Adipose tissue (tissue), 3 donors: ENCODE measurements around the gene ACTL6B. TPM values are rescaled to one million over a fixed set of nuclear protein-coding genes. Genes with fewer than 3 reads are reported as not detected.
"Not testable (repeated sequence)": the region's sequence is repeated elsewhere in the genome, so short reads cannot be mapped to it uniquely, and the experiment has no call there.

ENCODE experiments used
- H3K27ac ChIP-seq: one replicate; pipeline ENCODE4 v1.5.1; 2013; ENCODE audit warnings: low read depth, low read length
- WGBS, 3 donors: extraction: QIAGEN DNeasy Blood & Tissue Kit; methylation state at CpG; one replicate each; pipeline ENCODE4 v1.1.7; 2013; 5-methylcytosine and 5-hydroxymethylcytosine counted together
- polyA plus RNA-seq, 3 donors: library from polyadenylated mRNA; stranded (reverse); fragments of 200-250 nt; gene quantifications; one replicate each; pipeline ENCODE4 v1.2.3, GENCODE V29; 2013
- donor health status: healthy with polysubstance abuse.
- donor health status: Bipolar disorder and iron deficiency.
- donor health status: healthy.

The ACTL6B gene
- under 1 TPM in 2 of 3 donors, not detected in 1; 0.09 to 0.53 TPM for polyA plus RNA-seq

DNA sequence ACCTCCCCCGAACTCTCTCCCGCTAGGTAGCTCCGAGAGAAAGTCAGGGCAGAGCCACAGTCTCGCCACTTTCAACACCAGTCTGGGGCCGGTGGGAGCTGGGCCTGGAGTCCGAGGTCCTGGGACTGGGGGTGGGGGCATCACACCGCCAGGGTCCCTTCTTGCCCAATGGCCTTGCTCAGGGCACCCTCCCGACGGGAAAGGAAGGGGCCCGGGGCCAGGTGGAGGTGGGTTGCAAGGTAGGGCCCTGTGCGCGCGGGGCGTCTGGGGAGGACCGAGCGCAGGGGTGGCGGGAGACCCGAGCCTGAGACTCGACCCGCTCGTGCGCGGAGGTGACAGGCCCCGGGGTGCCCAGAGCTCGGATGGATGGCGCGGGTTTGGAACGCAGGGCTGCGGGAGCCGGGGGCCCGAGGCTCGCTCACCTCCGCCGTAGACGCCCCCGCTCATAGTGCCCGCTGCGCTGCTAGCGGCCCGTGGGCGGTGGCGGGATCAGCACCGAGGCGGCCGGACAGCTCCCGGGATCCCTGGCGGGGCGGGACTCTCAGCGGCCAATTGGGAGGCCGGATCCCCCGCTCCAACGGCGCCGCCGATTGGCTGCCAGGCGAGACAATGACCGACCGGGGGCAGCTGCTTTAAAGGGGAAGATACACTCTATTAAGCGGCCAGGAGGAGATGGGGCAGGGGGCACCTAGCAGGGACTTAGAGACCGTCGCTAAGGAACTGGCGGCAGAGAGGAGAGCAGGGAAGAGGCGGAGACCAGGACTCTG, at the start of gene ACTL6B:
Gene ACTL6B (minus strand): TSS at position 541 of the 767 bp plus-strand sequence. CDS start 94 bp downstream, at position 447.
- no peak within 1 kb of the TSS for H3K27ac ChIP-seq
- 5 to 11% (median 8%) methylated on average over 53 to 63 of the region's 63 CpGs for WGBS, 3 donors

DNA sequence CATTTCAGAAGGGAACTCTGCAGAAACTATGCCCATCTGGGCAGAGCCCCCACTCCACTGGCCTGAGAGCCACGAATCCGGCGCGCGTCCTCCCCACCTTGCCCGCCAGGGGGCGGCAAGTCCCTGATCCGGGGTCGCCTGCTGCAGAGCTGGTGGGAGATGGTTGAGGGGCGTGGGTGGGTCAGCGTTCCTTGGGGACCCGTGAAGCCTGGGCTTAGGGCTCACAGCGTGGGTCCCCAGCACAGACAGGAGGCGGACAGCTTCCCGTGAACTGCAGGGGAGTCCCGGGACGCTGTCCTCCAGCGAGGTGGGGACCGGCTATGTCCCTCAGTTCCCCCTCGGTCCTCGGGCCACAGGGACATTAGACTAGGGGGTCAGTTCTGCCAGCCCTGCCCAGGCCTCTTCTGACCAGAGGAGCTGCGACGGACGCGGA, 49.1 kb upstream of the ACTL6B start:
- 0 to 1% (median 0%) methylated on average over 22 to 25 of the region's 25 CpGs for WGBS, 3 donors
- H3K27ac ChIP-seq, result no peak overlapping the region

DNA sequence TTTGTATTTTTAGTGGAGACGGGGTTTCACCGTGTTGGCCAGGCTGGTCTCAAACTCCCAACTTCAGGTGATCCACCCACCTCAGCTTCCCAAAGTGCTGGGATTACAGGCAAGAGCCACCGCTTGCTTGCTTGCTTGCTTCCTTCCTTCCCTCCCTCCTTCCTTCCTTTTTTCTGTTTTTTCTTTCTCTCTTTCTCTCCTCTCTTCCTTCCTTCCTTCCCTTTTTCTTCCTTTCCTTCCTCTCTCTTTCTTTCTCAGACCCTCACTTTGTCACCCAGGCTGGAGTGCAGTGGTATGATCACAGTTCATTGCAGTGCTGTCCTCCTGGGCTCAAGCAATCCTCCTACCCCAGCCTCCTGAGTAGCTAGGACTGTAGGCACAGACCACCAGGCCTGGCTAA, 44.8 kb upstream of the ACTL6B start:
- 35 to 77% (median 49%) methylated on average over 3 of the region's 3 CpGs for WGBS, 3 donors

DNA sequence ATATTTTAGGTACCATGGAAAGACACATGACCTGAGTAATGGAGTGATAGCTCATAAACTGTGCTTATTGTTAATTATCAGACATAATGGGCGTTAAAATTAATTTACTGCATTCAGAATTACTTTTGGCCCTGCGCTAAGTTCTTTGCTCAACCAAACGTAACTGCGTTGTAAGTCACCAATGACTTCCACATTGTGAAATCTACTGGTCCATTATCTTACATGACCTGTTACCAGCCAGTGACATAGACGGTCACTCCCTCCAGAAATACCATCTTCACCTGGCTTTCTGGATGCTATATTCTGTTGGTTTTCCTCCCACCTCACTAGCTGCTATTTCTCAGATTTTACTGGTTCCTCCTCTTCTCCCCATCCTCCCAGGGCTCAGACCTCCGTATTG, 42.8 kb upstream of the ACTL6B start:
- 54 to 62% (median 59%) methylated on average over 6 of the region's 6 CpGs for WGBS, 3 donors
- no peak overlapping the region for H3K27ac ChIP-seq

More for the DNA sequence above, 44.8 kb upstream of the ACTL6B start:
- H3K27ac ChIP-seq, result not testable (repeated sequence)

DNA sequence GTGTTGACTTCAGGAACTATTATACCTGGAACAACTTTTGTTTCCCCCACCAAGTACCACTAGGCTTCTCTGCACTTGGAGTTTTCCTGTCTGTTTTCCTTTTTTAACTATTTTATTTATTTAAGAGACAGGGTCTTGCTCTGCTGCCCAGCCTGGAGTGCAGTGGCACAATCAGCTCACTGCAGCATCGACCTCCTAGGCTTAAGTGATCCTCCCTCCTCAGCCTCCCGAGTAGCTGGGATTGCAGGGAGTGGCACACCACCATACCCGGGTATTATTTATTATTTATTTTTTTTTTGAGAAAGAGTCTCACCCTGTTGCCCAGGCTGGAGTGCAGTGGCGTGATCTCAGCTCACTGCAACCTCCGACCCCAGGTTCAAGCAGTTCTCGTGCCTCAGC, 39.9 kb upstream of the ACTL6B start:
- no peak overlapping the region for H3K27ac ChIP-seq
- WGBS, 3 donors, result 81 to 87% (median 82%) methylated on average over 6 of the region's 6 CpGs

DNA sequence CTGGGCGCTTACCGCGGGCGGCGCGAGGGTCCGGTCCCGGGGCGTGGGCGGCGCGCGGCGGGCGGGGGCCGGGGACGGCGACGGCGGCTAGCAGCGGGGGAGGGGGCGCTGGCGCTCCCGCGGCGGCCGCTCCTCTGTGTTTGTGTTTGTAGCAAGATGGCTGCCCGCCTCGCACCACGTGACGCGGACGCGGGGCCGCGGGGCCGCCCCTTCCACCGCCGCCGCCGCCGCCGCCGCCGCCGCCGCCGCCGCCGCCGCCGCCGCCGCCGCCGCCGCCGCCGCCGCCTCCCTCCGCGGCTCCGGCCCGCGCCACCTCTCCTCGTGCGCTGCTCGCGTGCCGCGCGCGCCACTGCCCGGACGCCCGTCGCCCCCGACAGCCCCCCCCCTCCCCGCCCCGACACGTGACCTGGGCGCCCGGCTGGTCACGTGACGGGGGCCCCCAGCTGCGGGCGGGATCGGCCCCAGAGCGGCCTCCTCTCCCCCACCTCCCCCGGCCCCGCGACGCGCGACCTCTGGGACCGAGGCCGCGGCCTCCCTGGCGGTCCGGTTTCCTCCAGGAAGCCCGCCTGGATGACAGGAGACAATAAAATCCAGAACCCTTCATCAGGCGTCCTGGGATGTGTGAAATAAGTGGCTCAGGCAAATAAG, 38.0 kb upstream of the ACTL6B start, which contains the start of gene GIGYF1:
Gene GIGYF1 (minus strand): TSS at position 153 of the 648 bp plus-strand sequence. CDS start 6,012 bp downstream, outside the sequence.
- no peak within 1 kb of the TSS for H3K27ac ChIP-seq
- 1 to 2% (median 2%) methylated on average over 17 to 64 of the region's 102 CpGs for WGBS, 3 donors

DNA sequence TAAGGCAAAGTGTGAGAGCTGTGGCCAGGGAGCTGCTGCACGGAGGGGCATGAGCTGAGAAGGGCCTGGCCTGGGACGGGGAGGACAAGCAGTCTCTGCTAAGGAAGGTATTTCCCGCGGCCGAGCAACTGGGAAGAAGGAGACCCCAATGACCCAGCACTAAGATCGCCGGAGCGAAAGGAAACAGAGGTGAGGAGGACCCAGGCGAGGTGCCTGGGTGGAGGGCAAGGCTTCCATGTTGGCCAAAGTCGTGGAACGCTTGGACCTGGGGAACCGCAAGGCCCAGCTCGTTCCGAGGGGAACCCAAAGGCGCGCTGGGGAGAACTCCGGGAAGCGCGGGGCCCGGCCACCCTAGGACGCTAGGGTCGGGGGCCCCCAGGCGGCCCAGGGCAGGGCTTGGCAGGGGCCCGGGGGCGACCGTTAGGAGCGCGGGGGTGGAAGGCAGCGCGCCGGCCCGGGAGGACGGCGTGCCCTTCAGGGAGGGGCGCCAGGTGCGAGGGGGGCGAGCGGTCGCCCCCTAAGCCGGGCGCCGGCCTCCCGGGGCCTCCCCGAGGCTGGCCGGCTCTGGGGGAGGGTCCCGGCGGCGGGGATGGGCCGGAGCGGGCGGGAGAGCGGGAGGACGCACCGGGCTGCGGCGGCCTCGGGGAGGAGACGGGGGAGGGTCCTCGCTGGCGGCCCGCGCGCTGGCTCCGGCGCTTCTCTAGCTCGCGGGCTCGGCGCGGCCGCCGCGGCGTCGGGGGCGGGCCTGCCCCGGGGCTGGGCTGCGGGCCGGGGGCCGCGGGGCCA, 37.3 kb upstream of the ACTL6B start:
- WGBS, 3 donors, result 1% methylated on average over 45 to 81 of the region's 81 CpGs
- H3K27ac ChIP-seq, result no peak overlapping the region

DNA sequence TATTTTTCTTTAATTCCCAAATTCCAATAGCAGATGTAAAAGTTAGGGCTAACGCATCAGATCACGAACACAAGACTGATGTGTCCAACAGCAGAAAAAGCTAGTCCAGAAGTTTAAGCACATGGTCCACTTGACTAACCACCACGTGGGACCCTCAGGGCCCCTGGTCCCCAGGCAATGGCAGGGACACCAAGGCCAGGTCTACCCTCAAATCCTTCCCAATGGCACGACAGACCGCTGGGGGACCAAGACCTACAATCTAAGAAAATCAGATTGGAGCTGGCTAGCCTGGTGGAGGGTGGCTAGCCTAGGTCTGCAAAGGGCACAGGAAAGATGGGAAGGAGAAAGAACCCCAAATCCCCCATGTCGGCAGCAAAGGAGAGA, 36.3 kb upstream of the ACTL6B start:
- 56 to 62% (median 58%) methylated on average over 6 of the region's 6 CpGs for WGBS, 3 donors

DNA sequence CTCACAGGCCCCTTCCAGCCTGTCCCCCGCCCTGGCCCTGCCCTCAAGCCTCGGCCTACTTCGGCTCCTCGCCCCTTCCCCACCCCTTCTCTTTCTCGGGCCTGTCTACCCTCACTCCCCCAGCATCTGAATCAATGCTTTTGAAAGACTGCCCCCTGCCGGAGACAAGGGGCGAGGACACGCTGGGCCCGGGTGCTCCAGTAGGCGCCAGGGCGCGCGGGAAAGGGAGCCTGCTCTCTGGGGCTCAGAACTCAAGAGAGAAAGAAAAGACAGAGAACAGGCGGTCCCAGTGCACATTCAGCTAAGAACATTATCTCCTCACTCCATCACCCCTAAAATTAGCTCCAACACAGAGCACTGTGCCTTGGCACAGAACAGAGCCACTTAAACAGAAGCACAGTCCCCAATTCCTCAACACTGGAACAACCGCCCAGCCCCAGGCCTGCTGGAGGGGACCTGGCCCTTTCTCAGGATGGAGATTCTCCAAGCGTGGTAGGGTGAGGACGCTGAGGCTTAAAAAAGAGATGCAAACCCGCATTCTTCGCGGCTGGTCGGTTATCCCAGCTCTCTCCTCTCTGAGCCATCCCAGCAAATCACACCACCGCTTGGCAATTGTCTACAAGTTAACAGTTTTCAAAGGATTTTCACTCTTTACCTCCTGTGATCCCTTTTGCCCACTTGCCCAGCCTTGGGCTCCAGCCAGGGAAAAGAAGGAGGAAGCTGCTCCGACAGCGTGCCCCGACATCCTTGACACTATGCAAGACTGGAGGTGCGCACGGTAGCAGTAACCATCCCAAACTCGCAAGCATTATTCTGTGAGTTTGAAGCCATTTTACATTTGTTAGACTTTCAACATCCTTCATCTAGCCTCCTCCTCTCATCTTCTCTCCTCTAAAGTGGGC, 35.7 kb upstream of the ACTL6B start:
- 29 to 33% (median 31%) methylated on average over 28 of the region's 28 CpGs for WGBS, 3 donors
- no peak overlapping the region for H3K27ac ChIP-seq

More for the DNA sequence above, 36.3 kb upstream of the ACTL6B start:
- no peak overlapping the region for H3K27ac ChIP-seq

DNA sequence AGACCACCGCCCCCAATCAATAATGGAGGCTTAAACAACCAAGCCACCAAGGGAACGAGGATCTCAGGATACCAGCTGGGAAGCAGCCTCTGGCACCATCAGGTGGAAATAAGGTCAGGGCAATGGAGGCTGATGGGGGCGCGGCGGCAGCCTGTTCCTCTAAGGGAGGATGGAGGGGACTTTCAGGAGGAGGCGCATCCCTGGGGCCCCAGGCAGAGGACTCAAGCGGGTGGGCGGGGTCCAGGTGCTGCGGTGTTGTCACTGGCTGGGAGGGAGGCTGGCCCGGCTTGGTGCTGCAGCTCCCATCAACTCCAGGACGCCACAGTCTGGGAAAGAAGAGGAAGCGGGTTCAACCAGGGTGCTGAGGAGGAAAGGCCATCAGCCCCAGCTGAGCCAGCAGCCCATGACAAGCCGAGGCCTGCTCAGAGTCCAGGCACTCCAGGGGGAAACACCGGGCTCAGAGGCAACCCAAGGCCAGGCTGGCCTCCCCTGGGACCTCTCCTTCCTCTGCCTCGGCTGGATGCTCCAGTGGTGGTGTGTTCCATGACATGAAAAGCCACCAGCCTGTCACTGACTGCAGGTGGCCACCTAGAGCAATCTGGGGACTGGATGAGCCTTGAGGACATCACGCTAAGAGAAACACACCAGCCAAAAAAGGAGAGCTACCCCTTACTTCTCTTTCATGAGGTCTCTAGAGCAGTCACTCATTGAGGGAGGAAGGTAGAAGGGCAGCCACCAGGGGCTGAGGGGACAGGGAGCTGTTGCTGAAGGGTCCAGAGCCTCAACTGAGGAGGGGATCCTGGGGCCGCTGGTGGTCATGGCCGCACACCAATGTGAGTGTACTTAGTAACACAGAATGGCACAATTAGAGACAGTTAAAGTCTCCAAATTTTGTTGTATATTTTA, 33.2 kb upstream of the ACTL6B start:
- H3K27ac ChIP-seq, result no peak overlapping the region
- WGBS, 3 donors, result 79 to 85% (median 84%) methylated on average over 17 to 18 of the region's 18 CpGs

DNA sequence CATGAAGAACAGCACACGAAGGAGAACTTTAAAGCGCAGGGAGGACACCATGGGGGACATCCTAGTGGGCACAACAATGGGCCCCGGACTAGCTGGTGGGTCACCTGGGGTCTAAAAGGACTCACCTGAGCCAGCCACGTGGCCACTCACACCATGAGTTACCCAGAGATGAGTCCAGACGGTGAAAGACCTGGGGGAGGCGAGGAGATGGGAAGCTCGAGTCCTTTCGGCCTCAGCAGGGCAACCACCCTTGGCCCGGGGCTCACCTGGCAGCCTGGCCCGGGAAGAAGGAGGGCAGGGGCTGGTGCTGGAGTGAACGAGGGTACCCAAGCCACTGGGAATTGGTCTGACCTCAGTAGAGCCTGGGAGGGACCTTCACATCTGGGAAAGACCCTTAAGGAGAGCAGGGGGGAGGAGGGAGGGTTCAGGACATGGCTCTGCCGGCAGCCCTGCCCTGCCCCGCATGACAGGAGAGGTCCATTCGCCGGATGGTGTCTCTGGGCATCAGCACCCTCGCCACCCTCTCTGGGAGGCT, 32.1 kb upstream of the ACTL6B start:
- 83 to 88% (median 83%) methylated on average over 16 of the region's 16 CpGs for WGBS, 3 donors
- H3K27ac ChIP-seq, result no peak overlapping the region

DNA sequence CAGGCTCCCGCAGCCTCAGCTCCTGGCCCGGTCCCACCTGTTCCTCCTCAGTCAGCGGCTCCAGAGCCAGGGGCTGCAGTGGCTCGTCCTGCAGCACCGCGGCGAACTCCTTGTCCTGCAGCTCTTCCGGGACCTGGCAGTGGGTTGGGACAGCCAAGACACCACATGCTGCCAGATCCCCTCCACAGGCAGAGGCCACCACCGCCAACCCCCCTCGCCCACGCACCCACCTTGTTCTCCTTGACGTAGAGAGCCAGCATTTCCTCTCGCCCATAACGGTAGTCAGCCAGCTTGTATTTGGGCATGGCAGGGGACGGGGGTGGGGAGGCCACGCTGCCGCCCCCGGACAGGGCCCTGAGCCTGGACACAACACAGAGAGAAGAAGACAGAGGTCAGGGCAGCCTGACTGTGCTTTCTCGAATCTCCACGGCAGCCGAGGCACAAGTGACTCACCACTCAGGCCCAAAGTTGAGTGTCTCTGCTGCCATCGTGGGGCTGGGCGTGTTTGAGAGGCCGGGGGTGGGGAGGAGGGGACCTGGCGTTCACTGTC, 31.6 kb upstream of the ACTL6B start:
- 76 to 85% (median 82%) methylated on average over 25 of the region's 25 CpGs for WGBS, 3 donors
- H3K27ac ChIP-seq, result no peak overlapping the region

DNA sequence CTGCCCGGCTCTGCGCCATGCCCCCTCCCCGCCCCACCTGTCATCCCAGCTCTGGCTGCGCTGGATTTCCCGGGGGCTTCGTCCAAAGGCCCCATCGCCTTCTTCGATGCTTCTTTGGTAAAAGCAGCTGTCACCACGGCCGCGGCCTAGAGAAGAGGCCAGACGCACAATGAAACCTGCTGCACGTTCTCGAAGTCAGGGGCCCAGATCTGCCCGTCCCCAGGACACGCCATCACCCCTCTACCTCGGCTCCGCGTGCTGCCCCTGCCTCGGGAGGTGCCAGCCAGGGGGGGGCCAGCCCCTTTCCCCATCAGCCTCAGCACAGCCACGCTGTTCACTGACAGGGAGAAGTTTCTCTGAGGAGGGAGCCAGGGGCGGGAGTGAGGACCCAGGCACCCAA, 31.0 kb upstream of the ACTL6B start:
- no peak overlapping the region for H3K27ac ChIP-seq
- WGBS, 3 donors, result 90 to 93% (median 91%) methylated on average over 18 to 22 of the region's 22 CpGs

DNA sequence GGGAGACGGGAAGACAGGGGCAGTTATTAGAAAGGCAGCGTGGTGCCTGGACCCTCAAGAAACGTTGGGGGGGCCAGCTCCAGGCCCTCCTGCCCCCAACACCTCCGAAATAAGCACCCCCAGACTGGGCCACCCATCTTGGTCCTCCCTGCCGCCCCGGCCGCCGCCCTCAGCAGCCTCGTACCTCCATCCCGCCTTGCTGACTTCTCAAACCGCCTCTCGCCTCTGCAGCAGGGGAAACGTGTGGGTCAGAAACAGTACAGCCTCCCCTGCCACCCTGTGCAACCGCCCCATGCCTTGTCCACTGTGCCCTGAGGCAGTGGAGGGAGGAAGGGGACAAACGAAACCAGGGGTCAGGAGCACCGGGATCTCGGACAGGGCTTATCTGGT, 30.6 kb upstream of the ACTL6B start:
- 91 to 93% (median 91%) methylated on average over 16 to 17 of the region's 17 CpGs for WGBS, 3 donors
- no peak overlapping the region for H3K27ac ChIP-seq

DNA sequence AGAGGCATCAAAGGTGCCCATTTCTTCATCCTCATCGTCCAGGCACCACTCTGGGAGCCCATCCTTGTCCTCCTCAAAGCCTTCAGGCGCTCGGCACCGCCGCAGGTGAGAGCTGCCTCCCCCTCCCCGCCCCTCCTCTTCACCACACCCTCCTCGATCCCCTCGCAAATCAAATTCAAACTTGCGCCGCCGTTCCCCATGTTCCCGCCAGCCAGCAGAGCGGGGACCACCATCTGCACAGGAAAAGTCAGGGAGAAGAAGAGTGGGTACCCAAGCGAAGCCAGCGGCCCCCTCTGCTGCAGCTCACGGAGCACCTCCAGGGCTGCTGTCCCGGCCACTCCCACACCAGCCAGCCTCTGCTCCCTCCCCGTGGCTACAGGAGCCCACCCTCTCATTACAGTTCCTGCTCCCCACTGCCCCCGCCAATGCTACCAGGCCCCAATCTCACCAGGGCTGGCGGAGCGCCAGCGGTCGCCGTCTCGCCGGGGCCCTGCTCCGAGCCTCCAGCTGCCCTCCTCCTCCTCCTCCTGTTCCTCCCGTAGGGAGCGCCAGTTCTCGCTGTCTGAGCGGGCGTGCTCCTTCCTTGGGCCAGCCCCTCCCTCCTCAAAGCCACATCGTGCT, 30.1 kb upstream of the ACTL6B start:
- no peak overlapping the region for H3K27ac ChIP-seq
- 77 to 85% (median 85%) methylated on average over 32 to 33 of the region's 33 CpGs for WGBS, 3 donors

DNA sequence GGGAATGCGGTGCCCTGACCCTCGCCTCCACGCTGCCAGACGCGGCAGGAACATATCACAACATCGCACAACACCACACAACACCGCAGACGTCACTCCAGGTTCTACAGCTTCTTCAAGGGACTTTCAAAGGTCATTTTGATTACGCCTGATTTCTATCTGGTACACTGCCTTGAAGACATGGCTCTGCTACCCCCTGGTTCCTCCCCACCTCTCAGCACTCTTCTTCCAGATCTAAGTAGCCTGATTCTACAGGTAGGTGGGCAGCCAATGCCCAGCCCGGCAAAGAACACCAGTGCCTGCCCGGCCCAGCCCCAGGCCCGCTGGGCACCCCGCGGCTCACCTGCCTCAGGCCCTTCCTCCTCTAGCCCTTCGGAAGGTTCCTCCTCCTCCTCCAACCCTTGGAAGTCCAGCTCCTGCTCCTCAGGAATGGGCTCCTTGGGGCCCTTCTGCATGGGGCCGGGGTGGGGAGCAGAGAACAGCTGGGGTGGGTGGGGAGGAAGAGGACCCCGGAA, 29.4 kb upstream of the ACTL6B start:
- H3K27ac ChIP-seq, result no peak overlapping the region
- WGBS, 3 donors, result 92 to 96% (median 94%) methylated on average over 16 to 17 of the region's 17 CpGs
